ENCODE results near the gene FOXR1.

FOXR1 gene
- 0 to 0.03 (median 0) reads per million in 18 experiments for total RNA-seq

- DNase-seq: no peak
Measured at GRCh38 chr11:118971646-118972045, at the start of gene FOXR1. Gene FOXR1, plus strand, starts transcription at chr11:118971761. Its CDS starts 171 bp downstream, at chr11:118971932.

GRCh38 chr11:118921929-118922744 lies 49.4 kb upstream of the FOXR1 start:
- DNase-seq: no peak

GRCh38 chr11:118922745-118923627 lies 48.6 kb upstream of the FOXR1 start:
- DNase-seq: no peak

- no peak for DNase-seq
Measured at GRCh38 chr11:118923721-118924587, 47.6 kb upstream of the FOXR1 start.

GRCh38 chr11:118924591-118925585 lies 46.7 kb upstream of the FOXR1 start:
- DNase-seq: peak in 1 of 2 donors; percentile 19

GRCh38 chr11:118927554-118928100 lies 43.9 kb upstream of the FOXR1 start:
- DNase-seq: no peak

GRCh38 chr11:118928101-118928869 lies 43.3 kb upstream of the FOXR1 start:
- peak; percentile 85 to 86 for DNase-seq

GRCh38 chr11:118928870-118929500 lies 42.6 kb upstream of the FOXR1 start:
- peak in 1 of 2 donors; percentile 21 for DNase-seq

GRCh38 chr11:118929501-118930093 lies 42.0 kb upstream of the FOXR1 start:
- DNase-seq: peak; percentile 68 to 69

GRCh38 chr11:118930094-118930712 lies 41.4 kb upstream of the FOXR1 start:
- DNase-seq: peak; percentile 91

- peak; percentile 37 to 66 for DNase-seq
Measured at GRCh38 chr11:118931571-118931970, 40.0 kb upstream of the FOXR1 start.

- DNase-seq: no peak
Measured at GRCh38 chr11:118933486-118933885, 38.1 kb upstream of the FOXR1 start.

- no peak for DNase-seq
Measured at GRCh38 chr11:118935376-118935775, 36.2 kb upstream of the FOXR1 start.

- DNase-seq: no peak
Measured at GRCh38 chr11:118938491-118939403, 32.8 kb upstream of the FOXR1 start.

GRCh38 chr11:118939404-118939915 lies 32.1 kb upstream of the FOXR1 start:
- no peak for DNase-seq

- DNase-seq: peak in 1 of 2 donors; percentile 36
Measured at GRCh38 chr11:118939953-118940598, 31.5 kb upstream of the FOXR1 start.

GRCh38 chr11:118947091-118947490 lies 24.5 kb upstream of the FOXR1 start:
- no peak for DNase-seq

All from inflammatory macrophage (primary cell).